ENCODE measurements around the gene CEP170B. TPM values are rescaled to one million over a fixed set of nuclear protein-coding genes. Genes with fewer than 3 reads are reported as not detected.

Gene CEP170B
- total and polyA plus RNA-seq, 2 of the 8 experiments (the other 6 are each of a cell fraction or from before 2014, with no cell fraction given), result 9.1 to 33.8 TPM

- TF ChIP-seq SIX5 (IDR thresholded peaks at IDR 0.05; ENCODE audit: low read depth, low read length) (no peak), SP2 (IDR thresholded peaks at IDR 0.05; ENCODE audit: low read length) (no peak), GTF2F1 (IDR thresholded peaks at IDR 0.05; ENCODE audit: borderline replicate concordance, low read depth, low read length) (no peak), TAF1 (IDR thresholded peaks at IDR 0.05; ENCODE audit: low read depth, low read length) (no peak), NANOG (IDR thresholded peaks at IDR 0.05; ENCODE audit: insufficient read depth, low read depth, low read length, poor library complexity, severe bottlenecking) (no peak), BCL11A (IDR thresholded peaks at IDR 0.05; ENCODE audit: low read depth in 2 of 2, low read length in 2 of 2) (no peak), TEAD4 (IDR thresholded peaks at IDR 0.05; ENCODE audit: low read depth, low read length) (no peak), RXRA (IDR thresholded peaks at IDR 0.05; ENCODE audit: insufficient read depth, low read depth, low read length) (no peak)
These were observed 43.7 kb upstream of the CEP170B start (continued) for GRCh38 chr14:104821229-104821945.

All from H1 (cell line).